Calu3 (cell line): ENCODE results near the gene NLRC3. TPM values are rescaled to one million over a fixed set of nuclear protein-coding genes. Genes with fewer than 3 reads are reported as not detected.
A peak's percentile ranks its signal among the peaks of the same experiment; 100 is the strongest.
"Not testable (repeated sequence)": the region's sequence is repeated elsewhere in the genome, so short reads cannot be mapped to it uniquely, and the experiment has no call there.

ENCODE experiments used
- BruUV-seq: library from RNA; stranded (reverse); fragments of 400-500 nt; replicated peaks from 2 replicates; lab custom pipeline; 2021; lab: Mats Ljungman, UMichigan
- CTCF ChIA-PET: fragments of 300-600 bp; sonication (Branson Sonifier 250); formaldehyde crosslinking; loops from one replicate; lab custom pipeline; 2022; ENCODE audit warnings: antibody characterized with exemption; lab: Charles Lee
- DNase-seq: peaks from one replicate; pipeline ENCODE4 v3.0.0; 2022
- H3K27ac Mint-ChIP-seq: one replicate; pipeline ENCODE4 v1.8.0; 2022; ENCODE audit warnings: mixed read lengths; ENCODE audit not compliant: unreplicated experiment
- H3K27me3 Mint-ChIP-seq: one replicate; pipeline ENCODE4 v1.8.0; 2022; ENCODE audit warnings: mixed read lengths; ENCODE audit not compliant: unreplicated experiment
- H3K36me3 Mint-ChIP-seq: one replicate; pipeline ENCODE4 v1.8.0; 2022; ENCODE audit warnings: mild to moderate bottlenecking, moderate library complexity, mixed read lengths; ENCODE audit not compliant: insufficient read depth, unreplicated experiment
- H3K4me1 Mint-ChIP-seq: one replicate; pipeline ENCODE4 v1.8.0; 2022; ENCODE audit warnings: mild to moderate bottlenecking, low read depth, mixed read lengths; ENCODE audit not compliant: unreplicated experiment
- H3K4me3 Mint-ChIP-seq: one replicate; pipeline ENCODE4 v1.8.0; 2022; ENCODE audit warnings: mild to moderate bottlenecking, low read depth, moderate library complexity, mixed read lengths; ENCODE audit not compliant: unreplicated experiment
- H3K9me3 Mint-ChIP-seq: one replicate; pipeline ENCODE4 v1.8.0; 2022; ENCODE audit warnings: low read depth, mixed read lengths; ENCODE audit not compliant: unreplicated experiment
- CTCF ChIP-seq: fragments of 200-600 bp; IDR thresholded peaks from one replicate; pipeline ENCODE4 v1.8.0; 2022; ENCODE audit warnings: antibody characterized with exemption; ENCODE audit not compliant: unreplicated experiment
- intact Hi-C: fragments of 100-400 bp; cut with micrococcal nuclease; formaldehyde crosslinking; loops from one replicate; pipeline ENCODE4 v1.10.0; 2022; ENCODE audit not compliant: unreplicated experiment
- total RNA-seq: library from RNA; stranded (reverse); gene quantifications from 2 replicates; pipeline ENCODE4 v1.2.3, GENCODE V29; 2022

The NLRC3 gene
- total RNA-seq, 1 experiment from 2014 or later: 0.42 TPM

- Mint-ChIP-seq H3K36me3 (peaks cover 49% of the 10 kb centered on the region), H3K27me3 (no peaks in the 10 kb centered on the region), H3K27ac (peak overlapping the region; percentile 21), H3K4me3 (no peak overlapping the region), H3K9me3 (no peaks in the 10 kb centered on the region), H3K4me1 (peaks cover 28% of the 10 kb centered on the region)
- peak; percentile 70 for DNase-seq
- CTCF ChIA-PET: no interaction called here
- intact Hi-C loops: loop anchor here (10.0 kb wide), 2 partner anchors 219 to 319 kb away; partner anchors contain the start of genes OR1F1 and ZNF263
- BruUV-seq: no TSS peak
- no peak for TF ChIP-seq CTCF
Measured at GRCh38 chr16:3503523-3503922, 73.7 kb downstream of the NLRC3 start.

GRCh38 chr16:3501783-3502400, 75.3 kb downstream of the NLRC3 start:
- no peak for TF ChIP-seq CTCF
- BruUV-seq: no TSS peak
- CTCF ChIA-PET: interaction anchor here (1.1 to 1.2 kb wide), 2 partner anchors 101 to 320 kb away, joined by 3 to 4 read pairs; partner anchors contain the start of genes ZNF174 and ZSCAN32
- Mint-ChIP-seq H3K4me3 (peak overlapping the region; percentile 88), H3K27ac (peak overlapping the region; percentile 53), H3K36me3 (peaks cover 39% of the 10 kb centered on the region), H3K4me1 (peaks cover 28% of the 10 kb centered on the region), H3K27me3 (no peaks in the 10 kb centered on the region), H3K9me3 (no peaks in the 10 kb centered on the region)
- no peak for DNase-seq
- intact Hi-C loops: loop anchor here (10.0 kb wide), 2 partner anchors 217 to 317 kb away; partner anchors contain the start of genes OR1F1 and ZNF263

- H3K4me3 Mint-ChIP-seq: peak overlapping the region; percentile 88
- not testable (repeated sequence) for BruUV-seq, DNase-seq, H3K27me3 Mint-ChIP-seq, H3K9me3 Mint-ChIP-seq
- H3K4me1 Mint-ChIP-seq: peaks cover 28% of the 10 kb centered on the region
- H3K27ac Mint-ChIP-seq: peak overlapping the region; percentile 53
- peaks cover 39% of the 10 kb centered on the region for H3K36me3 Mint-ChIP-seq
- intact Hi-C loops: loop anchor here (10.0 kb wide), 2 partner anchors 217 to 317 kb away; partner anchors contain the start of genes OR1F1 and ZNF263
- CTCF ChIA-PET: interaction anchor here (1.1 to 1.3 kb wide), 3 partner anchors 8 to 319 kb away, joined by 3 to 4 read pairs (median 3); partner anchors contain the start of genes ZNF174 and ZSCAN32
Measured at GRCh38 chr16:3501412-3501761, 75.8 kb downstream of the NLRC3 start.

- Mint-ChIP-seq H3K36me3 (peaks cover 25% of the 10 kb centered on the region), H3K4me3 (no peak overlapping the region), H3K27ac (no peak overlapping the region), H3K9me3 (no peaks in the 10 kb centered on the region), H3K27me3 (no peaks in the 10 kb centered on the region), H3K4me1 (peaks cover 28% of the 10 kb centered on the region)
- no TSS peak for BruUV-seq
- intact Hi-C loops: no loop called here
- DNase-seq: no peak
- TF ChIP-seq CTCF: no peak
- CTCF ChIA-PET: interaction anchor here (0.7 kb wide), 1 partner anchor 297 kb away, joined by 3 read pairs; no protein-coding TSS in a partner anchor
Measured at GRCh38 chr16:3498988-3499387, 78.2 kb downstream of the NLRC3 start.

- Mint-ChIP-seq H3K9me3 (no peaks in the 10 kb centered on the region), H3K4me3 (no peak overlapping the region), H3K27ac (no peak overlapping the region), H3K4me1 (peaks cover 18% of the 10 kb centered on the region), H3K27me3 (no peaks in the 10 kb centered on the region), H3K36me3 (peaks cover 19% of the 10 kb centered on the region)
- TF ChIP-seq CTCF: no peak
- BruUV-seq: no TSS peak
- DNase-seq: no peak
- intact Hi-C loops: no loop called here
- CTCF ChIA-PET: no interaction called here
Measured at GRCh38 chr16:3497771-3498170, 79.4 kb downstream of the NLRC3 start.
